Choroid plexus epithelial cell (primary cell): ENCODE data around the gene FRRS1.
"Not testable (repeated sequence)": the region's sequence is repeated elsewhere in the genome, so short reads cannot be mapped to it uniquely, and the experiment has no call there.

Source experiments
- DNase-seq: peaks from one replicate; pipeline ENCODE4 v3.0.0-alpha.2; 2010; ENCODE audit warnings: low read depth
- H3K4me3 ChIP-seq: 2 replicates; pipeline ENCODE4 v1.5.1; 2011; ENCODE audit warnings: low read depth, mild to moderate bottlenecking, control low read depth, low read length, moderate library complexity
- TF ChIP-seq, protein P1 (sequence below): conservative IDR thresholded peaks from 2 replicates; pipeline ENCODE4 v1.5.1; 2011; ENCODE audit warnings: low read depth, mild to moderate bottlenecking, control low read depth, inconsistent platforms, low read length, moderate library complexity

FRRS1 gene

DNA sequence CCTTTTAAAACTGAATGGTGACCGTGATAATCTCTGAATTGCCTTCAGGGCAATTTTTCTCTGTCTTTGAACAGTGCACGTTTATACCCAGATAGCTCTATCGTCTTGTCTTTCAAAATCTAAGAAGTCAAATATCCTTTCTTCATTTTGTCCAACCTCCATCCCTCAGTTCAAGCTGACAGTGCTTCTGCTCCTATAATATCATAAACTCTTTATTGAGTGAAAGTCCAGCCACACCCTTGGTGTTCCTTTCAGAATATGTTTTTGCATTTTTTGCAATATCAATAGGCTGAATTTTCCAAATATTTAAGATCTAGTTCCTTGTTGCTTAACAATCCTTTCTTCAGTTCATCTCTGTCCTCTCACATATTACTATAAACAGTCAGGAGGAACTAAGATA, 35.1 kb upstream of the FRRS1 start:
- TF ChIP-seq, protein P1, sequence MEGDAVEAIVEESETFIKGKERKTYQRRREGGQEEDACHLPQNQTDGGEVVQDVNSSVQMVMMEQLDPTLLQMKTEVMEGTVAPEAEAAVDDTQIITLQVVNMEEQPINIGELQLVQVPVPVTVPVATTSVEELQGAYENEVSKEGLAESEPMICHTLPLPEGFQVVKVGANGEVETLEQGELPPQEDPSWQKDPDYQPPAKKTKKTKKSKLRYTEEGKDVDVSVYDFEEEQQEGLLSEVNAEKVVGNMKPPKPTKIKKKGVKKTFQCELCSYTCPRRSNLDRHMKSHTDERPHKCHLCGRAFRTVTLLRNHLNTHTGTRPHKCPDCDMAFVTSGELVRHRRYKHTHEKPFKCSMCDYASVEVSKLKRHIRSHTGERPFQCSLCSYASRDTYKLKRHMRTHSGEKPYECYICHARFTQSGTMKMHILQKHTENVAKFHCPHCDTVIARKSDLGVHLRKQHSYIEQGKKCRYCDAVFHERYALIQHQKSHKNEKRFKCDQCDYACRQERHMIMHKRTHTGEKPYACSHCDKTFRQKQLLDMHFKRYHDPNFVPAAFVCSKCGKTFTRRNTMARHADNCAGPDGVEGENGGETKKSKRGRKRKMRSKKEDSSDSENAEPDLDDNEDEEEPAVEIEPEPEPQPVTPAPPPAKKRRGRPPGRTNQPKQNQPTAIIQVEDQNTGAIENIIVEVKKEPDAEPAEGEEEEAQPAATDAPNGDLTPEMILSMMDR, result no peak
- DNase-seq, result no peak
- H3K4me3 ChIP-seq, result no peak overlapping the region

DNA sequence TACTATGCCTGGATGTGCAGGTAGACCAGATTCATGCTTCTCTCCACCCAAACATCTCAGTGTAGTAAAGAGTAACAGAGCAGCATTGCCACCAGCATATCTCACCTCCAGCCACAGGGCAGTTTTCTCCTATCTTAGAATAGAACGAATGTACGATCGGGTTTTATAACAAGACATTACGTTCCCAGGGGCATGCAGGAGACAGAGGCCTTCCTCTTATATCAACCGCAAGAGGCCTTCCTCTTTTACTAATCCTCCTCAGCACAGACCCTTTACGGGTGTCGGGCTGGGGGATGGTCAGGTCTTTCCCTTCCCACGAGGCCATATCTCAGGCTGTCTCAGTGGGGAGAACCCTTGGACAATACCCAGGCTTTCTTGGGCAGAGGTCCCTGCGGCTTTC, 27.4 kb upstream of the FRRS1 start:
- DNase-seq, H3K4me3 ChIP-seq: not testable (repeated sequence)

DNA sequence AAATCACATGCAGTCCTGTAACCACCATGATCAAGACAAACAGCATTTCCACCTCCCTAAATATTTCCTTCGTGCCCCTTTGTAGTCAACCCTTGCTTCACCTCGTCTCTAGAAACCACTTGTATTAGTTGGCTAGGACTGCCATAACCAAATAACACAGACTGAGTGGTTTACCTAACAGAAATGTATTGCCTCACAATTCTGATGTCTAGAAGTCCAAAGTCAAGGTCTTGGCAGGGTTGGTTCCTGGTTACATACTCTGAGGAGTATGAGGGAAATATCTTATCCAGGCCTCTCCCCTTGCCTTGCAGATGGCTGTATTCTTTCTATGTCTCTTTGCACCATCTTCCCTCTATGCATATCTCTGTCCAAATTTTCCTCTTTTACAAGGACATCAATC, 23.3 kb upstream of the FRRS1 start:
- H3K4me3 ChIP-seq, result no peak overlapping the region
- TF ChIP-seq, protein P1, result no peak
- no peak for DNase-seq

DNA sequence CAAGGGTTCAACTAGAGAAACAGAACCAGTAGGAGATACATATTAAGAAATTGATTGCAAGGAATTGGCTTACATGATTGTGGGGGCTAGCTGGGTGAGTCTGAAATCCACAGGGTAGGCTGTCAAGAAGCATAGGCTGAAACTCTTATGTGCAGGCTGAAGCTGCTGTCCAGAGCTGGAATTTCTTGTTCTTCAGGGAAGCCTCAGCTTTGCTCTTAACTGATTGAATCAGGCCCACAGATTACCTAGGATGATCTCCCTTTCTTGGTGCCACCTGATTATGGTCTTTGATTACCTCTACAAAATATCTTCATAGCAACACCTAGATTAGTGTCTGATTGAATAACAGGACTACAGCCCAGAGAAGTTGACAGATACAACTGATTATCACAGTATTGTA, 22.5 kb upstream of the FRRS1 start:
- no peak overlapping the region for H3K4me3 ChIP-seq
- DNase-seq, result no peak
- TF ChIP-seq, protein P1, result no peak

DNA sequence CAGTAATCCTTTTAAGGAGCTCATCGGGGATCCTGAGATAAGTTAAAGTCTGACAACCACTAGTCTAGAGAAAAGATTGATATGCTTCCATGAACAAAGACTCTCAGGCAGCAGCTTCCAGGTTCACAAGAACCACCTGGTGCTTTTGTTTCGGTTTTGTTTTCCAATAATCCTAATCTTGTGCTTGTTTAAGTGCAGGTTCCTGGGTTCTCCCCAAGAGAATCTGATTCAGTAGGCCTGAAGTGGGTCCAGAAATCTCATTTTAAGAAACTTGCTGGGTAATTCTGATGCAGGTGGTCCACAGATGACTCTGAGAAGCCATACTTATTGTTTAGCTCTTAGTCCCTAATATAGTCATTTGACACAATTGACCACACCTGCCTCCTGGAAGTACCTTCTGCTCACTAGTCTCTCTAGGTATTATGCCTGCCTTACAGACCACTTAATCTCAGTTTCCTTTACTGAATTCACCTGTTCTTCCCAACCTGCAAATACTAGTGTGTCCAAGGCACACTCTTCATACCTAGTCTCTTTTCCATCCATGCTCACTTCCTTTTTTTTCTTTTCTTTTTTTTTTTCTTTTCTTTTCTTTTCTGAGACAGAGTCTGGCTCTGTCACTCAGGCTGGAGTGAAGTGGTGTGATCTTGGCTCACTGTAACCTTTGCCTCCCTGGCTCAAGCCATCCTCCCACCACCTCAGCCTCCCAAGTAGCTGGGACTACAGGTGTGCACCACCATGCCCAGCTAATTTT, 20.5 kb upstream of the FRRS1 start:
- TF ChIP-seq, protein P1, result no peak
- no peak overlapping the region for H3K4me3 ChIP-seq
- no peak for DNase-seq

DNA sequence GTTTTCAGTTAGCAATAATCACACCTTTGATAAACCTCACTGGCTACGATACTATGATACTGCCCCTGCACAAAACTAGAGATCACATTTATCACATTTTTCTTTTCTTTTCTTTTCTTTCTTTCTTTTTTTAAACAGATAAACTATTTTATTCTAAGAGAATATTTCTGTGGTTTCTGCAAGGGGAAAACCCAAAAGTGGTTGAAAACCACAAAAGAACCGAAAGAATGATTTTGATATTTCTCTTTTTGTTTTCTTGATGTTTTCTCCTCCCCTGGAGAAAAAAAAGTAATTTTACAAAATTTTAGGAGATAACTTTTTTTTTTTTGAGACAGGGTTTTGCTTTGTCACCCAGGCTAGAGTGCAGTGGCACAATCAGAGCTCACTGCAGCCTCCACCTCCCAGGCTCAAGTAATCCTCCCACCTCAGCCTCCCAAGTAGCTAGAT, 18.4 kb upstream of the FRRS1 start:
- DNase-seq, result no peak
- H3K4me3 ChIP-seq, result no peak overlapping the region
- TF ChIP-seq, protein P1, result no peak

DNA sequence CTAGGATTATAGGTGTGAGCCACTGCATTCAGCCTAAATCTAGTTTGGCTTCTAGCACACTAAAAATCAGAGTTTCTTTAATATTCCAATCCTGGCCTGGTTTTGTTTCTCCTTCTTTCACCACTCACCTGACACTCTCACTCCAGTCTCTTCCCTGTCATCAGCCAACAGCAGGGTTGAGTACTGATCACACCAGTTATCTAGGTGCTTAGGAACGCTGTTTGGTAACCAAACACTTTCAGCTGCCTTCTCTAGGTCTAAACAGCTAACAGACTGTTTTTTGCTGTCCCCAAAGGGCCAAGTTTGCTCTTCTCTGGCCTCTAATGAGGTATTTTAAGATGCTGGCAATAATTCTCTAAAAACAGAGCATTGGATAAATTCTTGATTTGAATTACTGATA, 17.7 kb upstream of the FRRS1 start:
- H3K4me3 ChIP-seq, result no peak overlapping the region
- DNase-seq, result no peak
- TF ChIP-seq, protein P1, result no peak

DNA sequence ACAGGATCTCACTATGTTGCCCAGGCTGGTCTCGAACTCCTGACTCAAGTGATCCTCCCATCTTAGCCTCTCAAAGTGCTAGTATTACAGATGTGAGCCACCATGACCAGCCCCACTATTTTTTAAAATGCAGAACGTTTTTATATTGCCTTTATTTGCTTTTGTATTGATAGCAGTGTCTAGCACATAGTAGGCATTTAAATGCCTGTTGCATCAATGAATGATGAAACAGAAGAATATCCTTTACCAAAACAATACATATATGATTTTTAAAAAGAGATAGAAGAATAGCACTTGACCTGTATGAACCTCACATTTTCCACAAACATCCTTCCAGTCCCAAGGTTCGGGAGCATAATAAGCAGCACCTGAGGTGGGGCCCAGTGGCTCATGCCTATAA, 16.5 kb upstream of the FRRS1 start:
- TF ChIP-seq, protein P1, result no peak
- no peak for DNase-seq
- no peak overlapping the region for H3K4me3 ChIP-seq
